Ishikawa (cell line): Measurements from ENCODE around the gene GZF1.

Experiments used
- CEBPB ChIP-seq: IDR thresholded peaks from 2 replicates; pipeline ENCODE4 v1.6.1; 2012
- CREB1 ChIP-seq: IDR thresholded peaks from 2 replicates; pipeline ENCODE4 v1.6.1; 2012; ENCODE audit warnings: low read depth
- EGR1 ChIP-seq: IDR thresholded peaks from 2 replicates; pipeline ENCODE4 v1.6.1; 2012
- EP300 ChIP-seq: IDR thresholded peaks from 2 replicates; pipeline ENCODE4 v1.6.1; 2012; ENCODE audit warnings: borderline replicate concordance
- FOXM1 ChIP-seq: IDR thresholded peaks from 2 replicates; pipeline ENCODE4 v1.6.1; 2012; ENCODE audit warnings: low read depth, borderline replicate concordance
- MAX ChIP-seq: IDR thresholded peaks from 2 replicates; pipeline ENCODE4 v1.6.1; 2012
- NFIC ChIP-seq: IDR thresholded peaks from 2 replicates; pipeline ENCODE4 v1.6.1; 2012
- RAD21 ChIP-seq: IDR thresholded peaks from 2 replicates; pipeline ENCODE4 v1.6.1; 2012; ENCODE audit warnings: low read depth
- REST ChIP-seq: IDR thresholded peaks from 2 replicates; pipeline ENCODE4 v1.6.1; 2012; ENCODE audit warnings: low read depth, mild to moderate bottlenecking
- TAF1 ChIP-seq: IDR thresholded peaks from 2 replicates; pipeline ENCODE4 v1.6.1; 2012; ENCODE audit warnings: low read depth, mild to moderate bottlenecking
- TCF12 ChIP-seq: IDR thresholded peaks from 2 replicates; pipeline ENCODE4 v1.6.1; 2012; ENCODE audit warnings: low read depth
- TEAD4 ChIP-seq: IDR thresholded peaks from 2 replicates; pipeline ENCODE4 v1.6.1; 2012
- USF1 ChIP-seq: IDR thresholded peaks from 2 replicates; pipeline ENCODE4 v1.6.1; 2012
- YY1 ChIP-seq: IDR thresholded peaks from 2 replicates; pipeline ENCODE4 v1.6.1; 2012; ENCODE audit warnings: low read depth
- ZBTB7A ChIP-seq: IDR thresholded peaks from 2 replicates; pipeline ENCODE4 v1.6.1; 2012; ENCODE audit warnings: low read depth

GZF1 gene

GRCh38 chr20:23420943-23421931 is 59.3 kb downstream of the GZF1 start, which contains the start of gene NAPB:
NAPB (minus strand) TSS chr20:23421488; CDS start chr20:23421402, 86 bp downstream.
- TF ChIP-seq MAX = 0 out of 2 replicates have a peak, but pooled peaks have one; percentile 8
- no peak for TF ChIP-seq REST
- peak; percentile 76 for TF ChIP-seq TAF1
- TF ChIP-seq NFIC = no peak
- no peak for TF ChIP-seq CREB1
- TF ChIP-seq ZBTB7A = peak; percentile 96
- peak; percentile 92 for TF ChIP-seq YY1
- no peak for TF ChIP-seq FOXM1
- no peak for TF ChIP-seq EP300
- no peak for TF ChIP-seq EGR1
- no peak for TF ChIP-seq RAD21
- TF ChIP-seq CEBPB = no peak
- no peak for TF ChIP-seq TCF12
- TF ChIP-seq TEAD4 = no peak
- no peak for TF ChIP-seq USF1
